ENCODE results near the gene NCOA7. TPM values are rescaled to one million over a fixed set of nuclear protein-coding genes. Genes with fewer than 3 reads are reported as not detected.
A peak's percentile ranks its signal among the peaks of the same experiment; 100 is the strongest.

Gene NCOA7
- total and polyA plus RNA-seq, 9 of the 15 experiments (the other 6 are each of a cell fraction or from before 2014, with no cell fraction given), result 5.8 to 14.6 (median 9.3) TPM

- peak; percentile 56 for TF ChIP-seq ETS1 (conservative IDR thresholded peaks at IDR 0.05; ENCODE audit: control insufficient read depth, low read depth, low read length)
- peak; percentile 63 for TF ChIP-seq BHLHE40 (IDR thresholded peaks at IDR 0.05; ENCODE audit: low read length)
- TF ChIP-seq ZNF395 (CRISPR knock-in tag; IDR thresholded peaks at IDR 0.05), result no peak
- peak; percentile 97 for TF ChIP-seq MTA1 (IDR thresholded peaks at IDR 0.05; ENCODE audit: borderline replicate concordance)
- TF ChIP-seq HOXB6 (CRISPR knock-in tag; IDR thresholded peaks at IDR 0.05; ENCODE audit: borderline replicate concordance), result no peak
- TF ChIP-seq TBP (optimal IDR thresholded peaks at IDR 0.05; ENCODE audit: low read depth, low read length), result peak; percentile 71
- no peak for TF ChIP-seq SIRT6 (IDR thresholded peaks at IDR 0.05; ENCODE audit: low read depth, low read length)
- 0 out of 2 replicates have a peak, but pooled peaks have one; percentile 58 for TF ChIP-seq FOXJ2 (tag; IDR thresholded peaks at IDR 0.05)
- peak; percentile 85 for TF ChIP-seq STAG1 (CRISPR knock-in tag; IDR thresholded peaks at IDR 0.05; ENCODE audit: borderline replicate concordance)
- no peak for TF ChIP-seq COPS2 (conservative IDR thresholded peaks at IDR 0.05)
- TF ChIP-seq TAF7 (tag; IDR thresholded peaks at IDR 0.05), result peak; percentile 37; the same call in 1 of the 2 replicates
- TF ChIP-seq ZNF318 (IDR thresholded peaks at IDR 0.05; ENCODE audit: borderline replicate concordance in 1 of 2, low read depth in 1 of 2), result no peak
- TF ChIP-seq FOXK2 (conservative IDR thresholded peaks at IDR 0.05 in 1 of 2, IDR thresholded peaks at IDR 0.05 in 1 of 2; ENCODE audit: low read depth in 2 of 2), result peak; percentile 68 to 84
- TF ChIP-seq RCOR1 (IDR thresholded peaks at IDR 0.05; ENCODE audit: borderline replicate concordance in 1 of 2, low read depth in 2 of 2, low read length in 2 of 2), result peak in 1 of 2 experiments; percentile 75; a peak in 1 of 4 replicates
Observed at GRCh38 chr6:125956506-125957390, 166.0 kb downstream of the NCOA7 start, which contains the start of gene HINT3 (continued).
